Stimulated activated CD8-positive, alpha-beta memory T cell treated with anti-CD3 and anti-CD28 coated beads, Interleukin-15, amount 100 ng/mL, for 1 hour (primary cell): ENCODE data around the gene SERPINB2.

Experiments used
- DNase-seq: peaks from one replicate; pipeline ENCODE4 v3.0.0-alpha.2; 2020; ENCODE audit warnings: low read depth

SERPINB2 gene, protein sequence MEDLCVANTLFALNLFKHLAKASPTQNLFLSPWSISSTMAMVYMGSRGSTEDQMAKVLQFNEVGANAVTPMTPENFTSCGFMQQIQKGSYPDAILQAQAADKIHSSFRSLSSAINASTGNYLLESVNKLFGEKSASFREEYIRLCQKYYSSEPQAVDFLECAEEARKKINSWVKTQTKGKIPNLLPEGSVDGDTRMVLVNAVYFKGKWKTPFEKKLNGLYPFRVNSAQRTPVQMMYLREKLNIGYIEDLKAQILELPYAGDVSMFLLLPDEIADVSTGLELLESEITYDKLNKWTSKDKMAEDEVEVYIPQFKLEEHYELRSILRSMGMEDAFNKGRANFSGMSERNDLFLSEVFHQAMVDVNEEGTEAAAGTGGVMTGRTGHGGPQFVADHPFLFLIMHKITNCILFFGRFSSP

DNA sequence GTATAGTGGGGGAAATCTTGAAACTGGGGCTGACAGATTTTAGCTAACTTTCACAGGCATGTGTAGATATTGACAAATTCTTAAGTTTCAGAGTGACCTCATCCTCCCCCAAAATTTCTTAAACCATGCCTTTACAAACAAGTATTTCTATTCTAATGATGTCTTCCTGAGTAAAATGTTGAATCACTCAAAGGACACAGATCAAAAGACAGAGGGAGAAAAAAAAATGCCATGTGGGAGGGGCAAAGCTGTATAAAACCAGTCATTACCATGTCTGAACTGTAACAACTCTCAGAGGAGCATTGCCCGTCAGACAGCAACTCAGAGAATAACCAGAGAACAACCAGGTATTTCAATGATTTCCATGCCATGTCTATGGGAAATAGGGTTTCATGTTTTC lies at the start of gene SERPINB2:
TSS of gene SERPINB2 (plus strand) at position 282 of the 400 bp plus-strand sequence. CDS start 3,740 bp downstream, outside the sequence.
- DNase-seq = no peak

DNA sequence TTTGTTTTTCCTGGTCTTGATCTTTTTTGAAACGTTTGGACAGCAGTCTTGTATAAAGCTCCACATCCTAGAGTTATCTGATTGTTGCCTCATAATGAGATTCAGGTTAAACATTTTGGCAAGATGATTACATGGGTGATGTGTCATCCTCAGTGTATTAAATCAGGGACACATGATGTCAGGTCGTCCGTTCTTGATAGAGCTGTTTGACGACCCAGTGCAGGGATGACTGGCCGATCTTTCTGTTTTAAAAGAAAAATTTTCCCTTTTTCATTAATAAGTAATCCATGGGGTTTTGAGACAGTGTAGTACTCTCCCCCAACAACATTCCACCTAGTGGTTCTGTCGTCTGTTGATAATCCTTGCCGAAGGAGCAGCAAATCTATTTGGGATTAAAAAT lies 44.5 kb upstream of the SERPINB2 start:
- no peak for DNase-seq

DNA sequence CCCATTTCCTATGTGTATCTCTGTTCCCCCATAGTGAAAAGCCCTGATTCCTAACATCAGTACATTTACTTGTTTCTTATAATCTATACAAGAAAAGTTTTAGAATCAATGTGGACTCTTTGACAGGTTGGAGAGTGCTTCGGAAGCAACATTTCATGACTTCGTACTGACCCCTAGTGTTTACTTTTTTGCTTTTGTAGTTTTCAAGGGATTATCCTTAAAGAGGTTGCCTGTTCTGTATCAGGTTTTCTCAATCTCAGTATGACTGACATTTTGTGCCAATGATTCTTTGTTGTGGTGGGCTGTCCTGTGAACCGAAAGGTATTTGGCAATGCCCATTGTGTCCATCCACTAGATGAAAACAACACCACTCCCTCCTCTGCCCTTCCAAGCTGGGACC lies 43.3 kb upstream of the SERPINB2 start:
- no peak for DNase-seq

DNA sequence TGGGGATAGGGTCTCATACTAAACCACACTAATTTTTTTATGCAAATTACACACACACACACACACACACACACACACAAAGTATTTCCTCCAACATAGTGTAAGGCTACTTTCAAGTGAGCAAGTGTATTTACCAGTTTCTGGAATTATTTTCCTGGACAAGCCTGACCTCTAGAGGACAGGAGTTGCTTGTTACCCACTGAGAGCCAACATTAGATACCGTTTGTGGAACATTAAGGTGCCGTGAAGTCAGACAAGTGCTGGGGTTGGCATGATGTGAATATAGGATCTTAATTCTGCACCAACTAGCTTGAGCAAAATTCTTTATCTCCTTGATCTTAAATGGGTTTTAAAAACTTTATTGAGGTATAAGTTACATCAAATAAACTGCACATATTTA lies 39.3 kb upstream of the SERPINB2 start:
- DNase-seq = no peak

DNA sequence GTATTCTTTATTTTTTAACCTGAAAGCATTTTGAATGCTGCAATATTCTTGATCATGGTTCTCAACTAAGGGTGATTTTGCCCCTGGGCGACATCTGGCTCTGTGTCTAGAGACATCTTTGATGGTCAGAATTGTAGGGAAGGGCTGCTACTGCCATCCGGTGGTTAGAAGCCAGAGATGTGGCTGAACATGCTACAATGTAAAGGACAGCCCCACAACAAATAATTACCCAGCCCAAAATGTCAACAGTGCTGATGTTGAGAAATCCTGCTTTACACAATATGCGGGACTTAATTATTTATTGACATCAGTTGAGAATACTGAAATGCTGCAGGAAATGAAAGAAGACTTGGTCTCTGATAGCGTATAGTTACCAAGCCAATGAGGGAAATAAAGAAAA lies 37.5 kb upstream of the SERPINB2 start:
- DNase-seq = no peak

DNA sequence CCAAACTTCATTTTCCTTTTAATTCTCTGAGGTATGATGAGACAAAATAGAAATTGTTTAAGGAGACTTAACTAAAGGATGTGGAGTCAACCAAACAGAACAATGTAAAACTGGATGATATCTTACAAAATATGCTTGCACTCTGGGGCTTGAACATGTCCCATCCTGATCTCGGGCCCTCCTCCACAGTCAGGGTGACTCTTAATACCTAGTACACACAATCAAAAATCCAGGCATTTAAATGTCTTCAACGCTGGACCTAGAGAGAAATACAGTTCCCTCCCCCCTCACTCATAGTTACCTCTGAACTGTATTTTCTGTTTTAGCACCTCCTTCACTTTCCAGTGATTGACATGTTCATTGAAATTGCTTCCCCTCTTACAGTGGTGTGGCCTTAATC lies 36.9 kb upstream of the SERPINB2 start:
- DNase-seq = no peak

DNA sequence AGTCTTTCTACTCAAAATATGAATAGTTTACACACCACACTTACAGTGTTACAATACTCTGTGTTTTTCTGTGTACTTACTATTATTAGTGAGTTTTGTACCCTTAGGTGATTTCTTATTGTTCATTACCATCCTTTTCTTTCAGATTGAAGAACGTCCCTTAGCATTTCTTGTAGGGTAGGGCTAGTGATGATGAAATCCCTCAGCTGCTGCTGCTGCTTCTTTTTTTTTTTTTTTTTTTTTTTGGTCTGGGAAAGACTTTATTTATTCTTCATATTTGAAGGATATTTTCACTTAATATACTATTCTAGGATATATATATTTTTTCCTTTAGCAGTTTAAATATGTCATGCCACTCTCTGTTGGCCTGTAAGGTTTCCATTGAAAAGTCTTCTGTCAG lies 29.0 kb upstream of the SERPINB2 start:
- no peak for DNase-seq

DNA sequence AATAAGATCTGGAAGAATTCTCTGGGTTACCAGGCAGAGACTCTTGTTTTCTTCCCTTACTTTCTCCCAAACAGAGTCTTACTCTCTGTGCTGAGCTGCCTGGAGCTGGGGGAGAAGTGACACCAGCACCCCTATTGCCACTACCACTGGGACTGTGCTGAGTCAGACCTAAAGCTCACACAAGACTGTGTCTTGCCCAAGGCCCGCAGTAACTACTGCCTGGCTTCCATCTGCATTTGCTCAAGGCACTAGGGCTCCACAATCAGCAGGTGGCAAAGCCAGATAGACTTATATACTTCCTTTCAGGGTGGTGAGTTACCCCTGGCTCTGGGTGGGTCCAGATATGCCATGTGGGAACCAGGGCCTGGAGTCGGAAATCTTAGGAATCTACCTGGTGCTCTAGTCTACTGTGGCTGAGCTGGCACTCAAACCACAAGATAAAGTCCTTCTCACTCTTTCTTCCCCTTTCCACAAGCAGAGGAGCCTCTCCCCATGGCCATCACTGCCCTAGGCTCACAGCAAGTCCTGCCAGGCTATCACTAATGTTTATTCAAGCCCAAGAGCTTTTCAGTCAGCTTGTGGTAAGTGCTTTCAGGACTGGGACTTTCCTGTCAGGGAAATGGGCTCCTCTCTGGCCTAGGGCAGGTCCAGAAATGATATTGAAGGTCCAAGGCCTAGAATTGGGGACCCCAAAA lies 27.6 kb upstream of the SERPINB2 start:
- no peak for DNase-seq

DNA sequence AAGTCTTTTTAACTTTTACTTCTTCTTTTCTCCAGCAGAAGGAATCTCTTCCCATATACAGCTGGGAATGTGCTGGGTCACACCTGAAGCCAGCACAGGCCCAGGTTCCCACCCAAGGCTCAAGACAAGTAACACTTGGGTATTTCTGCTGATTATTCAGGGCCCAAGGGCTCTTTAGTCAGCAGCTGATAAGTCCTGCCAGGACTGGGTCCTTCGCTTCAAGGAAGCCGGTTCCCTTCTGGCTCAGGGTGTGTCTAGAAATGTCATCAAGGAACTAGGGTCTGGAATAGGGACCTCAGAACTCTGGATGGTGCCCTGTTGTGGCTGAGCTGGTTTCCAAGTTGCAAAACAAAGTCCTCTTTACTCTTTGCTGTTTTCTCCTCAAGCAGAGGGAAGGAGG lies 27.0 kb upstream of the SERPINB2 start:
- DNase-seq = no peak

DNA sequence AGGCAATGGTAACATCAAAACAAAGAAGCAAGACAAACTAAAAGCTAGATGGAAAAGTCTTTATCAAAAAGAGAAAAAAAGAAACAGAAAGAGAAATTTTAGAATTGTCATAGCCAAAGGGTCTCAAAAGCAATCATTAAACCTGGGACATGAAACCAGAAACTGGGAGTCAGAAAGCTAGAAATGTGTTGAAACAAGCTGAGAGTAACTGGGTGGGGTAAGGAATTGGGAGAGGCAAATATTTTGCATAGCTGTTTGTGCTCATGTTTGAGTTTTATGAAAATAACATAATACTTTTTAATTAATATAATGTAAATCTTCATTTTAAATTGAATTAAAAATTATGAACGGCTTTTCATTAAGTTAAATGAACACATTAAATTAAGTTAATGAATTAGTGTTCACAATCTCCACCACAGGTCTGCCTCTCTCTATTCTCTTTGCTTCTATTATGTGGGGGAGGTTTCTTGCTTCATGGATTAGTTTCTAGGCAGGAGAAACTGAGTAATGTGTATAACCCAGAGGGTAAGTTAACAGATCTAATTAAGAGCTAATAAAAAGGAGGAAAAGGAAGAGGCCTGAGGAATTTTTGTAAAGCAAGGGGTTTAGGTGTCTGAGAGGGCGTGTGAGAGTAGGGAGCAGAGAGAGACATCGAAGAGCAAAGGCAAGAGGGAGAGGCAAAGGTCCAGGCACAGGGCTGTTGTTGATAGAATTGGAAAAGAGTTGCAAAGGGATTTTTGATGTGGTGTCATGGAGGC lies 20.0 kb upstream of the SERPINB2 start:
- no peak for DNase-seq

DNA sequence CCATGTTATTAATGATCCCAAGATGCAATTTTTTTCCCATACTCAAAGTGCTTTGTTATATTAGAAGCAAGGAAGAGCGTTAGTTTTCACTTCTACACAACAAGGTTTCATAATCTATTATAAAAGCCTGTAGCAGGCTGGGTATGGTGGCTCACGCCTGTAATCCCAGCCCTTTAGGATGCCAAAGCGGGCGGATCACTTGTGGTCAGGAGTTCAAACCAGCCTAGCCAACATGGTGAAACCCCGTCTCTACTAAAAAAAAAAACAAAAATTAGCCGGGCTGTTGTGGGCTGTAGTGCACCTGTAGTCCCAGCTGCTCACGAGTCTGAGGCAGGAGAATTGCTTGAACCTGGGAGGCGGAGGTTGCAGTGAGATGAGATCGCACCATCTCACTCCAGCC lies 19.0 kb upstream of the SERPINB2 start:
- no peak for DNase-seq

DNA sequence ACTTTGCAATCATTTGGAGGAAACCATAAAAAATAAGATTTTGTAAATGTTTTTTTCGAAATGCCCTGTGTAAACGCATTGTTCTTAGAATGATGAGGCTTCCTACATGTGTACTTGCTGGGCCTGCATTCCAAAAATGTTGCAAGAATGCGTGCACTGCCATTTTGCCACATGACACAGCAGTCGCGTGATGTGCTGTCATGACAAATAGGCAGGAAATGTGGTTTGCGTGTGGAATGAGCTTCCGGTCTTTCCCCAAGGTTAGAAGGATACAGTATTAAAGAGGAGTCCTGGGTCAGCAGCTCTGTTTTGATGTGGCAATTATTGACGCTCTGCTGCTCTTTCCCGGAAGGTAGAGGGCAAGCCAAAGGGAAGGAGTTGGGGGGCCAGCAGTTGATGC lies 18.1 kb upstream of the SERPINB2 start:
- DNase-seq = no peak

DNA sequence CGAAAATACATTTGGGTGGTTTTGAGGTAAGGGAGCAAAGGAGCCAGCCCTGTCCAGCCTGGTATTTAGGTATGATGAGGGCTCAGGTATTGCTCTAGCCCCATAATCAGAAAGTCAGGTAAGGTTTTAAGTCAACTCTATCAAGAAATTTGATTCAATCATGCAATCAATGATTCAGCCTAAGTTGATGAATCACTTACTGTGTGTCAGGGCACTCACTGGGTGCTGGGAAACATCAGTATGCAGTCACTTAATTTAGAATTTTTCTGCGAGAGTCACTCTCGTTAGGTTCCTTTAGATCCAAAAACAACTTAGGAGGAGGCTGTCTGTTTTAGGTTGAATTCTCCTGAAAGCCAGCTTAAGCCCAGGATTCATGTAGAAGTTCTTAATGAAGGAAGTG lies 17.7 kb upstream of the SERPINB2 start:
- no peak for DNase-seq

DNA sequence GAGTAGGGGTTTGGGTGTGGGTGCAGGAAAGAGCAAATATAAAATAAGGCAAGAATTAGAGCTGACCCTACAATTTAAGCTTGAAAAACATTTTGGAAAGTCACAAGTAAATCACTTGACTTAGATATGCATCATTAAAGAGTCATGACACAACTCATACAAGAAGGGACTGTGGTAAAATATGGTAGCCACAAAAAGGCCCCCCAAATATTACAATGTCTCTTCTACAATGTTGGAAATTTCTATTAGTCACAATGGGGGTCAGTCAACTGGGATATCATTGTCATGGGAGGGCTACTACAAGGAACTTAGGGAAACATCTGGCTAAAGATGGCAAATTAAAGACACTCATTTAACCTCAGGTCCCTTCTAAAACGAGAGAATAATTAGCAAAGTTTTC lies 15.7 kb upstream of the SERPINB2 start:
- DNase-seq = no peak

DNA sequence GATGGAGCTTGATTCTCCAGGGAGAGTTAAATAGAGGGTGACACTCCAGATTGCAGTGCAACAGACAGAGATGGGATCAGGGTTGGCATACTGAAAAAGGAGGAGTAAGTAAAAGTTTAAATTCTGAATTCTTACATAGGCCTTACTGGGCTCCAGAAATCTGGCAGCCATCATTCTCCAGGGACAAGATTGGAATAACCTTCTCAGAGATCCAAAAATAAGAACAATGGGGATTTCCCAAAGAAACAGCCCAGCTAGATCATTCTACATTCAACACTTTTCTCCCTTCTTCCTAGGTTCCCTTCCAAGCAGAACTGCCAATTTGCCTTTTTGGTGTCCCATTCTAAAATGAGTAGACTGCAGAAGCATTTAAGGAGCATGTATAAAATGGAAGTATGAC lies 14.9 kb upstream of the SERPINB2 start:
- no peak for DNase-seq

DNA sequence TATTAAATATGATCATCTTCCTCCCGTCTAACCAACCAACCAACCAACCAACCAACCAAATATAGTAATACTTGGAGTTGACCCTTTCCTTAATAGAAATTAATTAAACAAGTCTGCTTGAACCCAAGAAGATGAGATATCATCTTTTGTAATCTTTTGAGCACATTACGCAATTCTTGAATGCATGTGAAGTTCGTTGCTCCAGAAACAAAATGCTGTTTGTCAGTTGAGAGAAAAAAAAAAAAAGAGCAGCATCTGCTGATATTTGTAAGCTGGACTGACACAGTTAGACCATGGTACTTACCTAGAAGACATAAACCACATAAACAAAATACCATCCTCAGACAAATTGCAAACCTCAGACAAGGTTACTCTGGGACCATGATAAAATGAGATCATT lies 9.2 kb upstream of the SERPINB2 start:
- DNase-seq = no peak

DNA sequence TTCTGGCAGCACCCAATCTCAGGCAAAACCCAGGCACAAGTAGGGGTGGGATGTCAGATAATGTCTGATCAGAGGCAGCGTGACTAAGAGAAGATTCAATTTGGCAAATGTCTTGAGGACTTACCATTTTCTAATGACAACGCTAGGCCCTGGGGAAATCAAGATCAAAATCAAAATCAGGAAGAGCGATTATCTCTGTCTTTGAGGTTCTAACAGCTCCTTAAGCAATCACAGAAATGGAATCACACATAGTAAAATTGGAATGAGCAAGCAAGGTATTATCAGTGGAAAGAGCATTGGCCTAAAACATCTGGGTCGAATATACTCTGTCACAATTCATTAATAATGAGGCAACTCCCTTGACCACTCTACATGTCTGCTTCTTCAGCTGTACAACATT lies 8.6 kb upstream of the SERPINB2 start:
- no peak for DNase-seq

DNA sequence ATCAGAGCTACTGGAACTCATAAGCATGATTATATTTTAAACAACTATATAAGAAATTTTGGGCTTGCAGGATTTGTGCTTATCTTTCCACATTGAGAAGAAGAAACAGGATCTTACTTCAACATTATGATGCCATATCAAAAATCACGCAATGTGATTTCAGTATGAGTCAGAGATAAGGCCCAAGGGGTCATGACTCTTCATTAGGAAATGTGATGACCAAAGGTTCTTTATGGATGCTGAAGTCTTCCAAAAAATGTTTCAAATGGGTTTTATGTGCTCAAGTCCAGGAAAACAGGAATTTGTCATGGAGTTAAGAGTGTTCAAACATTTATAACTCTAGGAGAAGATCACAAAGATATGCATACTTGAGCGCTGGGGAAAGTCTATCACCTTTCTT lies 7.8 kb upstream of the SERPINB2 start:
- DNase-seq = no peak

DNA sequence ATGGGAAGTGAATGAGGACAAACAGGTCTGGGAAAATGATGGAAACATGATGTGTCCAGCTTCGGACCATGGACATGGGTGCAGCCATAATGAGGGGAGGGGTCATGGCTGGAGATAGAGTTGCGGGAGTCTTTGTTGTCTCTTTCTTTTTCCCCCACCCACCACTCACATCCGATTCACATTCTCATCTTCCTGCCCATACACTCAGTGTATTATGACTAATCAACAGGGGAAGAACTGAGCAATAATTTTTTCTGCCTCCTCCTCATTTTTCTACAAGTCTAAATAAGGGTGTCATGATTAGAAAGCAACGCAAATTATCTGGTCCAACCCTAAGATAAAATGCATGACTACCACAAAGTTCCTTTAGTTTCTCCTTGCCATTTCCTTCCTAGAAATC lies 5.7 kb upstream of the SERPINB2 start:
- DNase-seq = no peak

DNA sequence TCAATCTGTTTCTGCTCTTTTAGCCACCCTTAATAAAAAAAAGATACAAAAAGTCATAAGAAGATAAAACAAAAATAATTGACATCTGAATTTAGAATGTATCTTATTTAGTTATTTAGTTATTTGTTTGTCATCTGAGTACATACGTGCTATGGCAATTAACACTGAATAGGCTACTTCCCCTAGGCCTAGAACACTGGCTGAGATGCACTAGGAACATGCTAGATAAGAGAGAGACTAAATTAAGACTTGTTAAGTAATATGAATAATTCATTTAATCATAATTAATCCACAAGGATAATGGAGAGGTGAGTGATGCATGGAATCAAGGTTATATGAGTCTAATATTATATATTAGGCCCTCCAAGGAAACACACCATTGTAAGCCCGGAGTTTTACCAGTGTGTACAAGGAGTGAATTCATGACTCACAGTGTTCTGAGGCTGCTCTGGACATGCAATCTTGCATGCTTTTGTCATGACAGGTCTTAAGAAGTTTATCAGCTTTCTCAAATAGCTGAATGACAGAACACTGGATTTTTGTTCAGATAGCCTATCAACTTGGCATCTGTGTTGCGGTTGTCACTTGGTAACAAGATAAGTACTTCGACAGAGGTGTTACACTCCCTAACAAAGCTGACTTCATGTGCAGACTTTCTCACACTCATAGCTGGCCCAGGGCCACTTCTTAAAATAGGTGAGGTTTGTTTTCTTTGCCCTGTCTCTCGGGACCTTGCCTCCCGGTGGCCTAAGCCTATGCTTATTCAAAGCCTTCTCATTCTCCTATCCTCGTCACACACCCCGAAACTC lies 5.0 kb upstream of the SERPINB2 start:
- DNase-seq = no peak

DNA sequence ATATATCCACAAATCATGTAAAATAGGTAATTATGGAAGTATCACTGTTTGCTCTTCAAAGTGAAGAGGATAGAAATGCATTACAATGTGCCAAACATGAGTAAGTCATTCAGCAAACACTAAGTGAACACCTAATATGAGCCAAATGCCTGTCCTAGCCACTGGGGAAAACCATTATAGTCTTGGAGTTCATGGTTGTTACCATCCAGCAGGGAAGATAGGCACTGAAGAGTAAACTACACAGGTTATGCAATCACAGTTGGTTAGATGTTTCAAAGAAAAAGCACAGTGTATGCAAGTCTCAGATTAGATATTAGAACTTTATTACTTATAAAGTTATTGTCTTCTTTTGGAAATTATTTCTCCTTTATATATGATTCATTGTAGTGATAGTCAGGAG lies 3.9 kb upstream of the SERPINB2 start:
- no peak for DNase-seq
